T-helper 2 cell (primary cell): ENCODE measurements around the gene TNS3.

ENCODE experiments used
- DNase-seq, 5 experiments: peaks; one replicate each; pipeline versions ENCODE4 v3.0.0 to v3.0.0-alpha.2; 2012 to 2022

TNS3 gene

DNA sequence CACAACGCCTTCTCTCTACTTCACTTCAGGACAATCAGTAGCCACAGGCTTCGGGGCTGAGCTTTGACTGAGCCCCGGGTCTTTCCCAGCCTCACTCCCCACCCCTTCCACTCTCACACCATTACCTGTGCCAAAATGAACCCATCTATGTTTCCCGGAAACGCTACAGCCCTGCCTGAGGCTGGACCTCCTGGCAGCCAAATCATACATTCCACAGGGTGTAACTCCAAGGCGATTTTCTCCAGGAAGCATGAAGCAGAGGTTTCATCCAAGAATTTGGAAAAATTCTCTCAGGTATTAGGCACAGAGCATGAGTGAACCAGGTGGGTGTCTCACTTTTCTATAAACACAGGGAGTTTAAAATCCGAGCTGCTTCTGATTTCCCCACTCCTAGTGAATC lies 286.3 kb downstream of the TNS3 start:
- no peak for DNase-seq

DNA sequence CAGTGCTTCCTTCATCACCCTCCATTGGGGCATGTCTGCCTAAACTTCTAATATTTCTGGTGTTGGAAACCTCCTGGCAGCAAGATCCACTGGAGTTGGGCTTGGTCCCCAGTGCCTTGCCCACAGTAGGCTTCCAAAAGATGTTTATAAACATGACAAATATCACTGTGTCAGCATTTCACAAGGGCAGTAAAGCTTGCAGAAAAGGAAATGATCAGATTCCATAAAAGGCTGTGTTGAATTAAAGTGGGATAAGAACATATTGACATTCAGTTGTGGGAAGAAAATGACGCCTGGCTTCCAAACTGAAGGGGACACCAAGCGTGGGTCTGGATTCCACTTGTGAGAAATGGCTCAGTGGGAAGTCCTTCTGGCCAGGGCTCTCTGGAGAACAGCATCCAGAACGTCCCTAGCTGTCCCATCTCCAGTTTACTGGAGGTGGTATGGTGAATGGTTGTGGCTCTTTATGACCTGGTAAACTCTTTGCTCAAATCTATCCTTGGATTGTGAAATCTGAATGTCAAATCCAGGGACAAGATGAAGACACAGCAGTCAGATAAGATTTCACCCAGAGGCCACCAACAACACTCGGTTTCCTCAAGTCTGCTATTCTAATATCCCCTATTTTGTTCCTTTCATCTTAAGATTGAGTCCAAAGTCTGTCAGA lies 287.2 kb downstream of the TNS3 start:
- no peak for DNase-seq

DNA sequence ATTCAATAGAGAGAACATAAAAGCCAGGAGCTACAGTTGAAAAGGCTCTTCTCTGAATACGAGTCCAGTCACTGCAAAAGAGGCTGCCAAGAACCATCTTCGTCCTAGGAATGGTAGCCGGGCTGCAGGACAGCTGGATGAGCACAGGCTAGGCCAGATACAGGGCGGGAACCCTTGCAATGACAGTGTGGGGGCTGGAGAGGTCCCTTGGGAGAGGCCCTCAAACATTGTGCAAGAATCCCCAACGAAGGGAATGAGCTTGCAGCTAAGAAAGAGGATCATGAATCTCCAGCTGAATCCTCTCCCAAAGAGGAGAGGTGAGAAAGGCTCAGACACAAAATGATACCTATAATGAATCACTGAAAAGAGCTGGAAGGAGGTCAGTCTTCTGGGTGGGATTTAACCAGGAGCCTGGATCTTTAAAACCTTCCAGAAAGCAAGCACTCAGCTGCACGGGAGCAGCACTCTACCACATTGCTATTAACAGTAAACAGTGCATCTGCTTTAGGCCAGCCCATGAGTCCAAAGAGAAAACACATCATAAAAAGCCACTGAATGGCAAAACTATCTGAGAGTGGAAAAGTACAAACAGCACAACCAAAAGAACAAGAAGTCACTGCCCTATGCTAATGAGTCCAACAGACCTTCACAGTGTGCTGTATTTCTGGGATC lies 287.9 kb downstream of the TNS3 start:
- DNase-seq: no peak

DNA sequence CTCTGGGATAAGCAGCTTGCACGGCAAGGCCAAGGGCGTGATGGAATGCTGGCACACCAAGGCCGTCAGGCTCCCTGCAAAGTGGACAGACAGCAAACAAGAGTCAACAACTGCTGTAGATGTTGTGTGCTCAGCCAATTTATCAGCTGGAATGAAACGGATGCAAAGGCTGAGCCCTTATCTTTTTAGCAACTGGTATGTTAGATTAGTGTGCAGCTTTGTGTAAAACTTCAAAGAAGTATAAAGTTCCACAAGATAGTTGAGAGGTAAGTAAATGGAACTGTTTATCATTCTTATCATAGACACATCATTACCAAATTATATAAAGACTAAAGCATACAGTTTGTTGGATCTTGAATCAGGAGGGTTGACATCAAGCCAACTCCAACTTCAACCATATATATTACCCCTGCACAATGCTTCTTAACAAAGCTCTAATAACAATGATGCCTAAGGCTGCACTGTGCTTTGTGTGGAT lies 289.0 kb downstream of the TNS3 start:
- DNase-seq: no peak

DNA sequence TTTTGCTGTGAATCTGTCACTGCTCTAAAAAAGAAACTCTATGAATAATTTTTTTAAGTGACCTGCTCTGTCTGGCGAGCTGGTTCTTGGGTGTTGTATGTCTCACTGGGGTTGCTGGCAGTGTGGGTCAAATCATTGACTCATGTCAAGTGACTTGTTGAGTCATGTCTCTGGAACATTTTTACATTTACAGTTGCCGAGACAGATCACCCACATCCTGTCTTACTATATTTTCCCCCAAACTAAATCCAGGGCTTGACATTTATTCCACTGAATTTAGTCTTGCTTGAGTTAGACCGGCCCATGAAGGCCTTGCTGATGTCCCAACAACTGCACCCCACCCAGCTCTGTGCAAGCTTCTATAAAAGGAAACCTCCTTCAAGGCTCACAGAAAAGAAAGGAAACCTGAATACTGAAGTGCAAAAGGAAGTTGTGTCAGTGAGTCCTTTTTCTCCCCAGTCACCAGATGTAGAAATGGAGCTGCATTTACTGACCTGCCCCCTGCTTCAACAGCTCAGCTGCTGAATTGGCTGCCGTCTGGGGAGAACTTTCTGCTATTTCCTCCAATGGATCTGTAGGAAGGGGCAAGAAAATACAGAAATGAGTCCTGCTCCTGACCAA lies 290.3 kb downstream of the TNS3 start:
- peak in 1 of 5 experiments; percentile 55 for DNase-seq

DNA sequence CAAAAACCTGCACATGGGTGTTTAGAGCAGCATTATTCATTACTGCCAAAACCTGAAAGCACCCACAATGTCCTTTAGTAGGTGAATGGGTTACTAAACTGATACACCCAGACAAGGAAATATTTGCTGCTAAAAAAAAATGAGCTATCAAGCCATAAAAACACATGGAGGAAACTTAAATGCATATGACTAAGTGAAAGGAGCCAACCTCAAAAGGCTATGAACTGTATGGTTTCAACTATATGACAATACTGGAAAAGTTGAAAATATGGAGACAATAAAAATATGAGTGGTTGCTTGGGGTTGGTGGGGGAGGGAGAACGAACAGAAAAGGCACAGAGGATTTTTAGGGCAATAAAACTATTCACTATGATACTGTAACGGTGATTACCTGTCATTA lies 291.0 kb downstream of the TNS3 start:
- DNase-seq: no peak

DNA sequence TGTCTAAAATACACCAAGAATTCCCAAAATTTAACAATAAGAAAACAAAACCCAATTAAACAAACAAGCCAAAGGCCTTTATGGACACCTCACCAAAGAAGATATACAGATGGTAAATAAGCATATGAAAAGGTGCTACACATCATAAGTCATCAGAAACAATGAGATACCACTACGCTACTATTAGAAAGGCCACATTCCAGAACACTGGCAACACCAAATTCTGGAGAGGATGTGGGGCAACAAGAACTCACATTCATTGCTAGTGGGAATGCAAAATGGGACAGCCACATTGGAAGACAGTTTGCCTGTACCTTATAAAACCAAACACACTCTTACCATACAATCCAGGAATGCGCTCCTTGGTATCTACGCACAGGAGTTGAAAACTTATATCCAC lies 291.4 kb downstream of the TNS3 start:
- DNase-seq: no peak

DNA sequence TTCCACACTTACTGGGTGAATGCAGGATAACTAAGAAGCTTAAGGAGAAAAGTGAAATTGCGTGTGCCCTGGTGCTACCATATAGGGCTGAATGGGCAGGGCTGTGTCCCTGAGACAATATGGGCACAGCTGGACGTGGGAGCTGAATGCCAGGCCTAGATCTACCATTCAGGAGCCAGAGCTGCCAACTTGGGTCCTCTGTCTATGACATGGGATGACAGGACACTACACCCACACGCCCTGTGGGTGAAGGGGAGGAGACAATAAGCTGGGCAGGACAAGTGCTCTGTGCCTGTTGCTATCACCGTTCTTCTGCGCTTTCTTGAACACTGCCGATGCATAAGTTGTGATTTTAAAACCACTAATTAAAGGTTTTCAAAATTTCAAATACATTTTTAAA lies 293.9 kb downstream of the TNS3 start:
- no peak for DNase-seq

DNA sequence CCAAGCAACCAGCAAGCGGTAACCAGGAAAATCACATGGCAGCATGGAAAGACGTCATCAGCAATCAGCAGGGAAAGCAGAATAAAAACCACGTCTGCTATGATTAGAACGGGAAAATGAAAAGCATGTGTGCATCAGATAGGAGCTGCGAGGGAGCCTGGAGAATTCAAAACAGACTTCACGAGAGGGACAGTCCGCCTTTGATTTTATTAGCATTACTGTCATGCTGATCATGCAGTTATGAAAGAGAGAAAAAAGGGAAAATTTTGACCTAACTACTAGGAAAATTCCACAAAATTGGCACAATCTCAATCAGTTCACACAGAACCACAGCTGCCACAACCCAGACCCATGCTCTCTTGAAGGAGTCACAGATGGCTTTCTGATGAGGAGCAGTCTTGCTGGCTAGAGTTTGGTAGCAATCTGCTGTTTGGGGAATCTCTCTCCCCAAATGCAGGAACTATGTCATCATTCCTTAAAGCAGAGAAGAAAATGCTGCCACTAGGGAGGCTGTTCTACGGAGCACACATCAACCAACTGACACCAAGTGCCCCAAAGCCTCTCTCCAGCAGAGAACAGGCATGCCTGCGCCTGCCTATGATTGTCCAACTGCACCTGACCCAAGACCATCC lies 295.9 kb downstream of the TNS3 start:
- DNase-seq: no peak

DNA sequence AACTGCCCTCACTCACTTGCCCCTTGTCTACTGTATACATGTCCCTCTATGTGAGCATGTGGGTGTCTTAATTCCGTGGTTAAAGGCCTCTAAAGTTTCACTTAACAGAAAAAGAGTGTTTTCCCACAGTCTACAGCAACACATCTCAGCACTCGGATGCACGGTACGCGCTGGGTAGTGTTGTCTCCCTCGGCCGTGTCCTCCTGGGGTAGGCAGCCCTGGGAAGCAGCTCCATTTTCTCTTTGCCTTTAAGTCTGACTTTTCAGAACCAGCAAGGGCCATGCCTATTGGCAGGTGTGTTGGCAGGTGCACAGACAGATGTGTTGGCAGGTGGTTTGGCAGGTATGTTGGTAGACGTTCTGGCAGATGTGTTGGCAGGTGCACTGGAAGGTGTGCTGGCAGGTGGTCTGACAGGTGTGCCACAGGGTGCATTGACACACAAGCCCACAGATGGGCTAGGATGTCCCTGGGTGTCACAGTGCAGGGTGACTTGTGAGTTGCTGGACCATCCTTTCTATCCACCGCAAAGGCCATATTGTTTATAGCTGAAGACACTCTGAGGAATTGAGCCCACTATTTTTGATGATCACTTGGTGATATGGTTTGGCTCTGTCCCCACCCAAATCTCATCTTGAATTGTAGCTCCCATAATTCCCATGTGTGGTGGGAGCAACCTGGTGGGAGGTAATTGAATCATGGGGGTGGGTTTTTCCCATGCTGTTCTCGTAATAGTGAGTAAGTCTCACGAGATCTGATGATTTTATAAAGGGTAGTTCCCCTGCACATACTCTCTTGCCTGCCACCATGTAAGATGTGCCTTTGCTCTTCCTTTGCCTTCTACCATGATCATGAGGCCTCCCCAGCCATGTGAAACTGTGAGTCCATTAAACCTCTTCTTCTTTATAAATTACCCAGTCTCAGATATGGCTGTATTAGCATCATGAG lies 296.9 kb downstream of the TNS3 start:
- DNase-seq: no peak

DNA sequence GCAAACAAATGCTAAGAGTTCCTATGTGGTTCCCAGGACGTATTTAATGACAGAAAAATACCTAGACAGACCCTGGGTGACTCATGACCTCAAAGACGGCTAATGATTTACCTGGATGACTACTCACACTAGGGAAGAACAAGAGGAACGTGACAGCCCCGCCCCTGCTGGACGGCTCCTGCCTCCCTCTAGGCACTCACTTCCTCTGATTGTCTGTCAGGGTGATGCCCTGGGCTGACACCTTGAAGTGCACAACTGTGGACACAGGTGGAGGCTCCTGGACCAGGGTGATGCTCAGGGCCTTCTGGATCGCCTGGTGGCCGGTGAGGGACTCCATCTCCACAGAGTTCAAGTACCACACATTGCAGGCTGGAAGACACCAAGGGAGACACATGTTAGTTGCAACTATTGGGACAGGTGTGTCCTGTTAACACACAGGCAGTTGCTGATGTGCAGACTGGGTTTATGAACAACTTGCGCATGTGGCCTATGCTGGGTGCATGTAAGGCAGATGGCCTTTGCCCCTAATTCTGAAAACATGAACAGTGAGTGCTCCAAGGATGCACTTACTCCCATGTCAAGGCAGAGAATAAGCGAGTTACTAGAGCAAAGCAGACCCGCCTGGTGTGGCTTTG lies 298.3 kb downstream of the TNS3 start:
- no peak for DNase-seq

DNA sequence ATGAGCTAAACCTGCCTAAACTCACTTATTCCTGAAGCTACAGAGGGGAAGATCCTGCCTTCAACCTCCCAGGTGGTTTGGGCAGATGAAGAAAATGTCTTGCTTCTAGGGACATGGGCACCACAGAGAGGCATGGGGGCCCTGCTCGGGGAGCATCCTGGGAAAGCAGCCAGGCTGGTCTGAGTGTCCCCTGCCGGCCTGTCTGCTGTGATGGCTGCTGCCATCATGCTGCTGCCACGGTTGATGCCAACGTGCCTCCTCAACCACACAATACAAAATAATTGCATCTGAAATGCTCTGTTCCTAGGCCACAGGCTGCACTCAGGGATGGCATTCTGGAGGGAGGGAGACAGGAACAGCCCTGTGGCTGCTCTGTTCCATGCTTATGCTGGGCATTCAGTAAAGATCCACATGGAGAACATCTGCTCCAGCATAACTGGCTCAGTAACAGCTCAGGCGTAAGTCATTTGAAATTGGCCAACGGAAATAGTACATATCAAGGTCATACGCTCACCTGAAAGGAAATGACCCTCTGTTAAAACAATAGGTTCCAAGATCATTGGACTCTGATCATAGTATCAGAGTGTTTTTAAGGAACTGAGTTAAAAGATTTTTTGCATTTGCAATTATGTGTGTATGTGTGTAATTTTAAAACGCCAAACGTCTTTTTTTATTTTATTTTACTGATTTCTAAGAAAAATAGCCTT lies 299.0 kb downstream of the TNS3 start:
- no peak for DNase-seq

DNA sequence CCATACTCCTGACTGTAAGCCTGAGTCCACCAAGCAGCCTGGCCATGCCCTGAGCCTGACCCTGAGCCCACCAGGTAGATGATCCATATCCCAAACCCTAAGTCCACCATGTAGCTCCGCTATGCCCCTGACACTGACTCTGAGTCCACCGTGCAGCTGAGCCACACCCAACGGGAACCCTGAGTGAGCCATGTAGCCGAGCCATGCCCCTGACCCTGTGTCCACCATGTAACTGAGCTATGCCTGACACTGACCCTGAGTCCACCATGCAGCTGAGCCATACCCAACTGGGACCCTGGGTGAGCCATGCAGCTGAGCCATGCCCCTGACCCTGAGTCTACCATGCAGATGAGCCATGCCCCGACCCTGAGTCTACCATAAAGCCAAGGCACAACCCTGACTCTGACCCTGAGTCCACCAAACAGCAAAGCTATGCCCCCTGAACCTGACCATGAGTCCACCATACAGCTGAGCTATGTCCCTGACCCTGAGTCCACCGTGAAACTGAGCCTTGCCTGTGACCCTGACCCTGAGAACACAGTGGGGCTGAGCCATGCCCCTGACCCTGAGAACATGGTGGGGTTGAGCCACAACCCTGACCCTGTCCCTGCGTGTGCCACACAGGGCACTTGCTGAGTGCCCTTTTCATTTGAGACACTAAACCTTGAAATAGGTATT lies 299.8 kb downstream of the TNS3 start:
- DNase-seq: no peak

DNA sequence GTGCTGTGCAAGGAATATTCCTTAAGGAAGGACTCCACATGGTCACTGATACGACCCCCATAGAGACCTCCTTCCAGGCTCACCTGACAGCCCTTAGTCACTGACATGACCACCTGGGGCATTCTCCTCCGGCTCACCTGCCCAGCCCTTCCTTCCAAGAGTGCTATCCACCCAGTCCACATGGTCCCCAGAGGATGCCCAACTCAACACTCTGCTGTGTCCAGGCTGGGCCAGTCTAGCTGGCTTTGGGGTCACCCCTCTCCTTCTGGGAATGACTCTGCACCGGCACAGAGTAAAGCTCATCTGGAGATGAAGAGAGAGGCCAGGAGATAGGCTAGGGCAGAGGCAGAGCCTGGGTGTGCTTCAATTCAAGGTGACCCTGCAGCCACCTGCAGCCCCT lies 300.8 kb downstream of the TNS3 start:
- DNase-seq: no peak

DNA sequence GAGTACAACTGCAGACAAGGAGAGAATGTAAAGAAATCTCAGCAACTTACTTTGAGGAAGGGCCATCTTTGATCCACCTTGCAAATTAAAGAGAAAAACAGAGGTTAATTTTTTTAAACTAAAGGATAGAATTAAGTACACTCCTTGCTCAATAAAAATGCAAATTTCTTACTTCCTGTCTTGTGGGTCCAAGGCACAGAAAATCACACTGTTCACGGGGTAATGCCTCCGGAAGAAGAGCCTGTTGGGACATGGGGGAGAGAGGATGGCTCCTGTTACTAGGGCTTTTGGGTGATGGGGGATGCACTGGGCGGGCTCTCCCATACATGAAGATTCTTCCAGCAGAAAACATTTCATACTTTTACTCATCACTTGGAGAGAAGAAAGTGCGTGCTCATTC lies 301.8 kb downstream of the TNS3 start:
- DNase-seq: no peak

DNA sequence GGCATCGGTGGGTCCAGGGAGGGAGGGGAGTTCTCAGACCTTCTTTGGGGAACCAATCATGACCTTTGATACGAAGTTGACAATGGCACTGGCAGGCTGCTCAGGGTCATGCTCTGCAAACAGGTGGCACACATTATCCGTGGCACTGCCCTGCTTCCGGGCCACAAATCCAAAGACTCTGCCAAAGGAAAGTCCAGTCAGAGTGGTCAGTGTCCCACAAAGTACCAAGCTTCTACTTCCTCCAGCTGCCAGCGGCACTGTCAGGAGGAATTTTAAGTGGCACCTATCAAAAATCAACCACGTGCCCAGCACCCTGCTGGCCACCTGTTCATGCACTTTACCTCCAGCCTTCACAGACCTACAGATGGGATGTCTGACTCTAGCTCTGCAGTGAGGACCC lies 303.9 kb downstream of the TNS3 start:
- no peak for DNase-seq

DNA sequence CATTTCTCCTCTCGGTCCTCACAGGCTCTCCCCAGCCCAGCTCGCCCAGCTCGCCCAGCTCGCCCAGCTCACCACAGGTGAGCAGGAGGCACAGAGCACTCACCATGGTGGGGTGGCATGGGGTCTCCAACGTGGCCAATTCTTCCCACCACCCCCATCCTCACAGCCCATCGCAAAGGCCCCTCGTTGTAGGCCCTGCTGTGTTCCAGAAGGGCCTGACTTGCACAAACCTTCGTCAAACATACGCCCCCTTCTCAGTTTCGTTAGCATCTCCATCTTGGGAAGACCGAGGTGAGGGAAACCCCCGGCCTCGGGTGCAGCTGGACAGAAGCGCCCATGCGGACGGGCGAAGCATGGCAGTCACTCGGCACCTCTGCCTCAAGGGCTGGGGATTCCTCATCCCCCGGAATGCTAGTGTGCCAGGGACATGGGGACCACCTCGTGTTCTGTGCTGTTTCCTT lies 304.6 kb downstream of the TNS3 start:
- DNase-seq: no peak

DNA sequence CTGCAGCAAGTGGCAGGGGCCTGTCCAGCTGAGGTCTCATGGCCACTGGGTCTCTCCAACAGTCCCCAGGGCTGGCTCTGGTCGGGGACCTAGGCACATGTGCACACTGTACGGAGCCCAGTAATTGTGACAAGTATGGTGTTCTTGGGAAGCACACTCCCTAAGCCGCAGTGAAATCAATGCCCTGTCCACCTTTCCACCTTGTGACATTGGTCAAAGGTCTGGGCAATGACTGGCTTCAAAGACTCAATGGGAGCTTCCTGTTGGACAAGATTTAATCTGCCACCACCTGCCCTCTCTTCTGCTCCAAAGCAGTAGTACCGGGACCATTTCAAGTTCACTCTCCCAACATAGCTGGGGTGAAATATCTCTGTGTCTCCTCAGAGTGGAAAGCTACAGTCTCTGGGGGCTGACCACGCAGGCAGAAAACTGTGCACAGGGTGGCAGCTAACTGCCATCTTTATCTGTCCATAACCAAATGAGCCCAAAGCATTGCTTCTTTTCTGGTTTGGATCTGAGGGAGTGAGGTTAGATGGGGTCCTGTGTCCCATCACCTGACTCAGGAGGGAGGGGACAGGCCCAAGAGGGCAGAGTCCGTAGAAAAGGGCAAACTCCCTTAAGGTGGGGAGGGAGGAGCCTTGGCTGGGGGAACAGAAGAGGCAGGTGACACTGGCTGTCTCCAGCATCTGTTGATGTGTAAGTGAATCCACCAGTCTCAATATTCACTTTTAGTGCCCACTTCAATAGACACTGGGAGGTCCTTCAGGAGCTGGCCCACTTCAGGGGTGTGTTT lies 307.7 kb downstream of the TNS3 start:
- no peak for DNase-seq

DNA sequence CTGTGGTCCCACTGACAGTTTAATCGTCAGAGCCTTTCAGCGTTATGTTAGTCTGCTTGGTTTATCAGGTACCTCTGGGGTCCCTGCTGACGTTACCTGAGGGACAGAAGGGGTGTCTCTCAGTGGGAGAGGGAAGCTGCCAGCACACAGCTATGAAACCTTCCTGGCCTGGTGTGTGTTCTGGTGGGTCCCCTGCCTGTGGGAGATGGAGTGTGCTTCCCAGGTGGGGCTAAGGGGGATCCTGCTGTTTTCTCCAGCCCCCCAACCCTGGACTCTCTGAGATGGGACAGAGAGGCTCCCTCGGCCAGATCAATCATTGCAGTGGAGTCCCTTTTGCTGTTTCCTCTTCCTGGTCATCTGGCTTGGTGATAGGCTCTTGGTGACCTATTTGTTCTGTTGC lies 308.8 kb downstream of the TNS3 start:
- DNase-seq: no peak

DNA sequence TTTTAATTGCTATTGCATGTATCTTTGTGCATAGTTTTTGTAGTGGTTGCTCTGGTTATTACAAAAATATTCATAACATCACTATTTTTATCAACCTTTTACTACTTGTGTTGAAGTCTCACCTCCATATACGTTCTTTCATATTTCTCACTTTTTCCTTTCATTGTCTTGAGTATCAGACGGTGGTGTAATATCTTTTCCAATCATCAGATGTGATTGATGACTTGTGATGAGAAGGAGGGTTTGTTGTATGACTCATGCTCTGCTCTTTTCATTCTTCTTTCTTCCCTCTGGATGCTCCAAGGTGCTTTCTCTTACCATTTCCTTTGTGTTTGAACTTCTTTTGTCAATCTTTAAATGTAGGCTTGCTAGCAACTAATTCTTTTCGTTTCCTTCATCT lies 310.2 kb downstream of the TNS3 start:
- DNase-seq: no peak
